Measurements from ENCODE around the gene ALG13.
"Not testable (repeated sequence)": the region's sequence is repeated elsewhere in the genome, so short reads cannot be mapped to it uniquely, and the experiment has no call there.

Gene ALG13

GRCh38 chrX:111761578-111762135 is 80.7 kb downstream of the ALG13 start:
- DNase-seq, result no peak

GRCh38 chrX:111778591-111778990 is 97.6 kb downstream of the ALG13 start:
- no peak for DNase-seq

DNA sequence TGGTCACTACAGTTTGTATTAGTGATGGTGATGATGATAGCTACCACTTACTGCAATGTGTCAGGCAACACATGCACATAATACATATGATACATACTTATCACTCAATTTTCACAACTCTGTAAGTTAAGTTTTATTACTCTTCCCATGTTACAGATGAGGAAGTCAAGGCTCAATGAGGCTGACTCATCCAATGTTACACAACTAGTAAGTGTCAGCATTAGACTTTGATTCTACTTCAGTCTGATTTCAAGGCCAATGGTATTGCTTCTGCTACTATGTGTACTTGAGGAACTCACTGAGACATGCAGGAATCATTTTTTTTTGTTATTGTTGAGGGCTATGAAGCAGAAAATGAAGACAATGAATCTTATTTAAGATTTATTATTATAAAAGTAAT is 98.6 kb downstream of the ALG13 start:
- no peak for DNase-seq

DNA sequence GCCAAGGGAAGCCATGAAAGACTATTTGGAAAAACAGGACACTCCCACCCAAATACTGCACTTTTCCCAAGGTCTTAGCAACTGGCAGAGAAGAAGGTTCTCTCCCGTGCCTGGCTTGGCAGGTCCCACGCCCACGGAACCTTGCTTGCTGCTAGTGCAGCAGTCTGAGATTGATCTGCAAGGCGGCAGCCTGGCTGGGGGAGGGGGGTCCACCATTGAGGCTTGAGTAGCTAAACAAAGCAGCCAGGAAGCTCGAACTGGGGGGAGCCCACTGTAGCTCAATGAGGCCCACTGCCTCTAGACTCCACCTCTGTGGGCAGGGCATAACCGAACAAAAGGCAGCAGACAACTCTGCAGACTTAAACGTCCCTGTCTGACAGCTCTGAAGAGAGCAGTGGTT is 103.7 kb downstream of the ALG13 start:
- no peak for DNase-seq

- not testable (repeated sequence) for DNase-seq
Measured at GRCh38 chrX:111790054-111790453, 109.1 kb downstream of the ALG13 start.
